A673 (cell line): ENCODE data around the gene MAPKAP1. TPM values are rescaled to one million over a fixed set of nuclear protein-coding genes. Genes with fewer than 3 reads are reported as not detected.

ENCODE experiments used
- BruUV-seq: library from RNA; stranded (reverse); fragments of 400-500 nt; replicated peaks from 2 replicates; lab custom pipeline; 2021; lab: Mats Ljungman, UMichigan
- CTCF ChIA-PET: fragments of 300-600 bp; sonication (Branson Sonifier 250); formaldehyde crosslinking; loops from one replicate; lab custom pipeline; 2022; ENCODE audit warnings: antibody characterized with exemption; lab: Charles Lee
- POLR2A ChIA-PET: fragments of 300-600 bp; sonication (Branson Sonifier 250); formaldehyde crosslinking; loops from one replicate; lab custom pipeline; 2022; ENCODE audit warnings: antibody characterized with exemption; ENCODE audit not compliant: low non-redundant PET; lab: Charles Lee
- DNase-seq: peaks from one replicate; pipeline ENCODE4 v3.0.0-alpha.2; 2015; ENCODE audit warnings: low spot score
- H3K27ac ChIP-seq: fragments of 200-600 bp; sonication (generic); 2 replicates; pipeline ENCODE4 v1.5.1; 2016; ENCODE audit warnings: mixed run types, low read depth, mild to moderate bottlenecking, mixed read lengths, antibody characterized with exemption, low read length; ENCODE audit not compliant: poor library complexity, severe bottlenecking
- H3K27me3 ChIP-seq: fragments of 200-600 bp; sonication (generic); replicated peaks from 2 replicates; pipeline ENCODE4 v1.6.1; 2017; ENCODE audit warnings: mixed run types, low read depth, mild to moderate bottlenecking, mixed read lengths, antibody characterized with exemption, low read length; ENCODE audit not compliant: insufficient read depth, poor library complexity
- H3K36me3 ChIP-seq: fragments of 200-600 bp; sonication (generic); 2 replicates; pipeline ENCODE4 v1.6.1; 2016; ENCODE audit warnings: mixed run types, mild to moderate bottlenecking, mixed read lengths, antibody characterized with exemption, low read length; ENCODE audit not compliant: insufficient read depth, poor library complexity, severe bottlenecking
- H3K4me1 ChIP-seq: fragments of 200-600 bp; sonication (generic); 2 replicates; pipeline ENCODE4 v1.6.1; 2017; ENCODE audit warnings: mixed run types, mild to moderate bottlenecking, mixed read lengths, antibody characterized with exemption, low read length; ENCODE audit not compliant: insufficient read depth, poor library complexity, severe bottlenecking
- H3K4me3 ChIP-seq: fragments of 200-600 bp; sonication (generic); 2 replicates; pipeline ENCODE4 v1.5.1; 2016; ENCODE audit warnings: low read depth, mixed run types, mild to moderate bottlenecking, mixed read lengths, low read length; ENCODE audit not compliant: poor library complexity, severe bottlenecking
- H3K9me3 ChIP-seq: fragments of 200-600 bp; sonication (generic); 2 replicates; pipeline ENCODE4 v1.6.1; 2016; ENCODE audit warnings: mixed run types, low read depth, mild to moderate bottlenecking, mixed read lengths, antibody characterized with exemption, low read length; ENCODE audit not compliant: poor library complexity, severe bottlenecking
- CTCF ChIP-seq: fragments of 300-800, 200-600 bp; sonication (generic); conservative IDR thresholded peaks from 2 replicates; pipeline ENCODE4 v1.5.1; 2017; ENCODE audit warnings: low read depth, mild to moderate bottlenecking, antibody characterized with exemption, low read length, moderate library complexity, mixed read lengths
- EZH2 ChIP-seq: fragments of 200-600 bp; sonication (generic); IDR thresholded peaks from 2 replicates; pipeline ENCODE4 v1.6.1; 2017; ENCODE audit warnings: borderline replicate concordance, low read depth, mild to moderate bottlenecking, mixed read lengths, antibody characterized with exemption, low read length; ENCODE audit not compliant: poor library complexity, severe bottlenecking
- intact Hi-C: fragments of 100-400 bp; cut with micrococcal nuclease; formaldehyde crosslinking; loops from one replicate; pipeline ENCODE4 v1.10.0; 2022; ENCODE audit not compliant: unreplicated experiment
- total RNA-seq: library from RNA; stranded (reverse); gene quantifications from 2 replicates; pipeline ENCODE4 v1.2.3, GENCODE V29; 2021

MAPKAP1 gene
- total RNA-seq, 1 experiment from 2014 or later = 98.7 TPM

- Histone ChIP-seq H3K9me3 (no peaks in the 10 kb centered on the region), H3K27me3 (no peaks in the 10 kb centered on the region), H3K27ac (no peak overlapping the region), H3K4me1 (peaks cover 16% of the 10 kb centered on the region), H3K4me3 (no peak overlapping the region), H3K36me3 (no peaks in the 10 kb centered on the region)
- TF ChIP-seq EZH2 (no peak), CTCF (no peak)
- CTCF ChIA-PET = interaction anchor here (0.6 kb wide), 1 partner anchor 392 kb away, joined by 5 read pairs; no protein-coding TSS in a partner anchor
- POLR2A ChIA-PET = no interaction called here
- no peak for DNase-seq
- BruUV-seq = no TSS peak
- intact Hi-C loops = loop anchor here (5.0 kb wide), 1 partner anchor 73 kb away; no protein-coding TSS in a partner anchor
Measured at GRCh38 chr9:125630436-125630835, 76.6 kb downstream of the MAPKAP1 start.

GRCh38 chr9:125629446-125629845 lies 77.6 kb downstream of the MAPKAP1 start:
- no TSS peak for BruUV-seq
- H3K9me3 ChIP-seq = no peaks in the 10 kb centered on the region
- intact Hi-C loops = no loop called here
- POLR2A ChIA-PET = no interaction called here
- H3K36me3 ChIP-seq = no peaks in the 10 kb centered on the region
- no peak for TF ChIP-seq EZH2
- no peak for TF ChIP-seq CTCF
- peaks cover 16% of the 10 kb centered on the region for H3K4me1 ChIP-seq
- H3K27me3 ChIP-seq = no peaks in the 10 kb centered on the region
- CTCF ChIA-PET = interaction anchor here (0.6 kb wide), 1 partner anchor 635 kb away, joined by 3 read pairs; no protein-coding TSS in a partner anchor
- H3K4me3 ChIP-seq = no peak overlapping the region
- no peak overlapping the region for H3K27ac ChIP-seq
- DNase-seq = no peak

- H3K4me3 ChIP-seq = no peak overlapping the region
- POLR2A ChIA-PET = no interaction called here
- no peak for DNase-seq
- CTCF ChIA-PET = interaction anchor here (0.6 kb wide), 1 partner anchor 62 kb away, joined by 3 read pairs; no protein-coding TSS in a partner anchor
- BruUV-seq = no TSS peak
- intact Hi-C loops = no loop called here
- no peak overlapping the region for H3K27ac ChIP-seq
- TF ChIP-seq CTCF (no peak), EZH2 (no peak)
- H3K36me3 ChIP-seq = no peaks in the 10 kb centered on the region
- H3K27me3 ChIP-seq = no peaks in the 10 kb centered on the region
- no peaks in the 10 kb centered on the region for H3K9me3 ChIP-seq
- peaks cover 8% of the 10 kb centered on the region for H3K4me1 ChIP-seq
Measured at GRCh38 chr9:125626187-125626586, 80.8 kb downstream of the MAPKAP1 start.
